GM21390 (cell line): ENCODE measurements around the gene NRP1.

ENCODE experiments used
- ATAC-seq: cut with Tn5 transposase; IDR thresholded peaks from one replicate; pipeline ENCODE4 v1.9.1; 2021; ENCODE audit not compliant: unreplicated experiment

NRP1 gene

DNA sequence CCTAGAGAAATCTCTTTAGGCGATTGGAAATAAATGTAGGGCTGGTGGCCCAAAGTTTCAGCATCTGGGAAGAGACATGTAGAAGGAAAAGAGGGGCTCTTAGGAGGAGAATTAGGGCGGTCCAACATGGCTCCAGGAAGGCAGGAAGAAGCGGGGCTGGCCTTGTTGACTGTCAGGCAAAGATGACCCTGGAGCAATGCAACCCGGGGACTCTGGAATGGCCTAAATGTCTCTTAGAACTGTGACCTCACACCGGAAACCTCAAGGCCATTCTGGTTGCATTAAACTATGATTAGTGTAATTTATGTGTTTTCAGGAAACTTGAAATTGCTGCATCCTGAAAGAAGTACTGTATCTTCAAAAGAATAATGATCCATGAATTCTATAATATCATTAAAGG lies 66.8 kb downstream of the NRP1 start:
- no peak for ATAC-seq

DNA sequence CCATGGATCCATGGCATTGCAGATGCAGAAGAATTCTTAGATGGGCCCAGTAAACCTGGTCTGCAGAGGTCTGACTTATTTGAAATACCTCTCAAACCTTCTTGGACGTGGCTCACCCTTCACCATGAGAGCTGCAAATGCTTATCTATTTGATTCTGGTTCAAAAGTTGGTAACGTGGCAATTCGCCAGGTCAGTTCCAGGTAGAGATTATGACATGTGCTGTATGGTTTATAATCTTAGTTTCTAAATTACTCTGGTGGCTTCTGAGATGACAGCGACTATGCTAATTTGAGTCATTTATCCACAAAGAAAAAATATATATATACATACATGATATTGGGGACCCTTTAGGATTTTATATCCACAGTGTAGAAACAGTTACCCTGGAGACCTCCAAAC lies 68.8 kb downstream of the NRP1 start:
- no peak for ATAC-seq

DNA sequence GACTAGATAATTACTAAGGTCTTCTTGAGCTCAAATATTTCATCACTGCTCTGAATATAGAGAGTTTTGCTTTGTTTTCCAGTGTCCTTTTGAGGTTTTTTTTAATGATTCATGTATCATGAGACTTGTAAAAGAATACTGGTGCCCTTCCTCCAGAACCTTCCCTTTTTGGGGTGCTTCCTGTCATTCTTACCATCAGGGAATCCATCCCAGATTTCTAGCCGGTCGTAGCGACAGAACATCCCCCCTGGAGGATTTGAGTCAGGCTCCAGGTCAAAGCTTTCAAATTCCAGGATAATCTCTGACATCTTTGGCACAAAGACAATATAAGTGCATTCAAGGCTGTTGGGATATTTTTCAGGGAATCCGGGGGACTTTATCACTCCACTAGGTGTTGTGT lies 71.0 kb downstream of the NRP1 start:
- ATAC-seq: no peak

DNA sequence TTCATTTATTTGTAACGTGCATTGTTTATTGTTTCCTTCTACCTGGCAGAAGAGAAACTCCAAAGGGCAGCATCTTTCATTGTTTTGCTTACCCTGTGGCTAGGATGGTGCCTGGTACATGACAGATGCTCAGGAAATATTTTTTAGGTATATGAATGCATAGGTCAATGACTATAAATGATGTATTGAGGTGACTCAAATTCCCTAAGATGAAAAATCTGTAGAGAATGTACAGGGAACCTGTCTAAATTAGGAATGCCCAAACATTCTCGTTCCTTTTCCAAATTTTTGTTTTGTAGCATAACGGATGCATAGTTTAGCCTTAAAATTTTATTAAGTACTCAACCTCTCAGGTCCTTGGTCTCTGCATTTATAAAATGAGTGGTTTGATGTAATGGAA lies 71.6 kb downstream of the NRP1 start:
- ATAC-seq: no peak

DNA sequence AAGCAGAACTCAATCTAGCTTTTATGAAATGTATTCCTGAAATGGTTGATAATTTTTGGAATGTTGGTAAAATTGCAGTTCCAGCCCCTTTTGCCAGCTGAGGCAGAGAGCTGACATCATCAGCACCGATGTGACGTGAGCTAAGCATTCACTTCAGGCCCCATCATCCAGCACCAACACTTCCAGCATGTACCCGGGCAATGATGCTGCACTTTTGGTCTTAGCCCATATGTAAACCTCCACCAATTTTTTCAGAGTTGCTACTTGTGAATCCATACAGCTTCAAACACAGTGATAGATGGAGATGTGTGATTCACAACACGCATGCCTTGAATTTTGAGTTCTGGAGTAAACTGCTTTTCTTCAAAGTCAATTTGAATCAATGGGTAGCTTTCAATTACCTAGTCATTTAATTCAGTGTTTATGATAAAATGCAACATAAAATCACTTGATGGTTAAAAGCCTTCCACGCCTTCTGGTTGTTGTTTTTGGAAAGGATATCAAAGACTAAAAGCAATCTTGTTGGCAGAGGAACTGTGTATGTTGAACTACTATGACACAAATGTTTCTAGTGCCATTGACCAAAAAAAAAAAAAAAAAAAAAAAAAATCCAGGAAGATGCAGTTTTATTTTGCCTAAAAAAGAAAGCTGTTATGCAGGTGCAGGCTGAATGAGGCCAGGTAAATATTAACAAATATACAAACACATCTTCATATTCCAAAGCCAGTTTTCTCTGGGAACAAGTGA lies 73.9 kb downstream of the NRP1 start:
- no peak for ATAC-seq

DNA sequence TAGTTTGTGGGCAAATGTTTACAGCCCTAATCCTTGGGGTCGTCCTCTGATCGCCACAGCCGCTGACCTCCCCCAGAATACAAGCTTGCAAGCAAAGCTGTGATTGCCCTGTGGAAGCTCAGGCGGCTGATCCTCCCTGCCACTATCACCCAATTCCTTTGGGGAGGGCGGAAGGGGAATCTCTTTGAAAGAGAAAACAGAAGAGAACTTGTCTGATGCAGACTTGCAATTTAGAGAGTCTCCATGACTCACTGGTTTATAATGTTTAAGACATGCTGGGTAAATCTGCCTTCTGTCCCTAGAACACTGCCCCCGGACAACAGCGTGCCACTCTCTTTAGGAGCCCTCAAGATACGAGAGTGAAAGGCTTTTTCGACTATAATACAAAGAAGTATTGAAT lies 75.5 kb downstream of the NRP1 start:
- no peak for ATAC-seq

DNA sequence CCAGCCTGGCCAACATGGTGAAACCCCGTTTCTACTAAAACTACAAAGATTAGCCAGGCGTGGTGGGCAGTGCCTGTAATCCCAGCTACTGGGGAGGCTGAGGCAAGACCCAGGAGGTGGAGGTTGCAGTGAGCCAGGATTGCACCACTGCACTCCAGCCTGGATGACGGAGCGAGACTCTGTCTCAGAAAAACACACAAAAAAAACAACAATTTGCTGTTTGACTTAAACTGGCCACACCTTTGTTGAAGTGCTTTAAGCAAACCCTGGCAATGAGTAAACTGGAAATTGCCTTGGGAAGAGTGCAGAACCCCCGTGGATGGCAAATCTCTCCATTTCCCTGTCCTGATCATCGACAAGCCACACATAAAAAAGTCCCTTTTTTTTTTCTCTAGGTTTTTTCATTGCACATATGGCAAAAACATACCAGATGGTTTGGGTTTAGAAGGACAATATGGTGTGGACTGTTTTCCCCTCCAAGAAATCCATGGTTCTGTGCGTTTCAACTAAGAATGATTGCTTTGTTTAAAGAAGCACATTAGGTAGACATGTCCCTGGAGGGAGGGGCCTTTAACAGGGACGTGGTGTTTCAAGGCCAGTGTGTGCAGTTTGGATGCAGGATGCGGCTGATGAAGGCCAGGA lies 76.9 kb downstream of the NRP1 start:
- ATAC-seq: no peak

DNA sequence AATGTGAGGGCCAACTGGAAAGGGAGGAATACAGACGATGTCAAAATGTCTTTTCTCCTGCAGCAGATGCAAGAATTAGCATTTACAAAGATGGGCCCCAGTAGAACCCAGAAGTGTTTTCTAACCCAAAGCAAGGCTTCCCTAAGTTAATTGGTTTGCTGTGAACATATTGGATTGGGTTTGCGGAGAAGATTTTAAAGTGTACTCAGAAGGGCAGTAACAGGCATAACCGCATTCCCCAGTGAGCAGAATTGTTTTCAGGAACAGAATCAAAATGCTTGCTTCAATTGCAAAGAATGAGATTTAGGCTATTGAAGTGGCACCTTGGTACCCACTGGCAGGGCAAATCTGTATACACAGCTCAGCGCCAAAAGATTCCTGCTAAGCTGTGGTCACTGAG lies 78.0 kb downstream of the NRP1 start:
- no peak for ATAC-seq

DNA sequence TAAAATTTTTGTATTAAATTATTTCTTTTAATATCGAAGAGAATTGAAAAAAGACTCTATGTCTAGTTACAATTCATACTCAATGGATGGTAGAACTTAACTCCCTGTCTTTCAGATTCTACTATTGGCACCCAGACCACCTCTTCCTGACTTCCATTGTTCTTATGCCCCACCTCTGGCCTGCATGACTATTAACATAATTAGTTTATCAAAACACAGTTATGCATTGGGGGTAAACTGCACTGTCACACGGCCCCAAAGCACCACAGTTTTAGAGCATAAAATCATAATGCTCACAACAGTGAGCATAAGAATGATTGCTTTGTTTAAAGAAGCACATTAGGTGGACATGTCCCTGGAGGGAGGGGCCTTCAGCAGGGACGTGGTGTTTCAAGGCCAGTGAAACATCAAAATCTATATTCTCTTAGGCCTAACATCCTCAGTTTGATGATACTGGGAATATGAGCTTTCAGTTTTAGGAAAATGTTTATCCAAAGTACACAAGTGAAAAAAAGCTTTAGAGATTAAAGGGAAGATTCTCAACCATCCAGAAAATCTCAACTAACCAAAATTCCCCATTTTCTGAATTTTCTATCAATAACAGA lies 79.8 kb downstream of the NRP1 start:
- ATAC-seq: no peak

DNA sequence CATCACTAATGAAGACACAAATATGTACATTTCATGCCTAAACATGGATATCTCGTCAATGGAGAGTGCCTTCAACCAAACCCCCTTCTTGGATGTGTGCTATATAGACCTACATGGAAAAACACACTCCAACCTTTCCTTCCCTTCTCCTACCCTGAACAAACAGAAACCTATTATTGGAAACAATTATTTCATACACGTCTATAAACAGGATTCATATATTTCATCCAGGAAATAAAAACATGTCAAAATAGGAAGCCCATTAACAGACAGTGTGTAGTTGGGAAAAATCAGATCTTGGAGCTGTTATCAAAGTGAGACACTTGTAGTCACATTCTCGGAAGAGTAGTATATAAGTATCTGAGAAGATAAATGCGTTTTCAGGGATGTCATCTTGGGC lies 81.1 kb downstream of the NRP1 start:
- ATAC-seq: no peak

DNA sequence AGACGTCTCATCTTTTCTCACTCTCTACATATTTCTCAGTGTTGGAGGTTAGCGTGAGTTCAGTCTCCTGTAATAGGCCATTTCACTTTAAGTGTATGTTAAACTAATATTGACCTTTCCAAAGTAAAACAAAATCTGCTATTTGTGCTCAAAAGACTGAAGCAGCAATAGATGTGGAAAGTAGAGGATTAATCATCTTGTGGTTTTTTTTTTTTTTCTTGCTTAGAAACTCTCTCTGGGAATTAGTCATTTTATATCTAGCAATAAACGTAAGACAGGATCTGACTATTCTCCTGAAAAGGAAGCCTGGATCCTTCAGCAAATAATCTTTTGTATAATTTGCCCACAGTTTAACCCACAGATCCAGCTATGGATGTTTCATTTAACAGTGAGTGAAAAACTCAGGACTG lies 81.7 kb downstream of the NRP1 start:
- no peak for ATAC-seq

DNA sequence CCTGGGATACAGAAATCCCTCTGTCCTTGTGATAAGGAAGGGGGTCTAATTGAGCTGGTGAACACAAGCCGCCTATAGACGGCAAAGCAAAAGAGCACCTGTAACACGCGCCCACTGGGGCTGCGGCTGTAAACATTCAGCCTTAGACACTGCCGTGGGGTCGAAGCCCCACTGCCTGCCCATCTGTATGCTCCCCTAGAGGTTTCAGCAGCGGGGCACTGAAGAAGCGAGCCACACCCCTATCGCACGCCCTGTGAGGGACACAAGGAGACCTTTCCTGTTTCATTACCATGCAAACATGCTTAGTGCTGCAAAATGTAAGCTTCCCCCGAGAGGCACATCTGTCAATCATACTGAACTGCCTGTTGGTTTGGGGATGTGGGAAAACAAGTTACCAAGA lies 82.1 kb downstream of the NRP1 start:
- no peak for ATAC-seq

DNA sequence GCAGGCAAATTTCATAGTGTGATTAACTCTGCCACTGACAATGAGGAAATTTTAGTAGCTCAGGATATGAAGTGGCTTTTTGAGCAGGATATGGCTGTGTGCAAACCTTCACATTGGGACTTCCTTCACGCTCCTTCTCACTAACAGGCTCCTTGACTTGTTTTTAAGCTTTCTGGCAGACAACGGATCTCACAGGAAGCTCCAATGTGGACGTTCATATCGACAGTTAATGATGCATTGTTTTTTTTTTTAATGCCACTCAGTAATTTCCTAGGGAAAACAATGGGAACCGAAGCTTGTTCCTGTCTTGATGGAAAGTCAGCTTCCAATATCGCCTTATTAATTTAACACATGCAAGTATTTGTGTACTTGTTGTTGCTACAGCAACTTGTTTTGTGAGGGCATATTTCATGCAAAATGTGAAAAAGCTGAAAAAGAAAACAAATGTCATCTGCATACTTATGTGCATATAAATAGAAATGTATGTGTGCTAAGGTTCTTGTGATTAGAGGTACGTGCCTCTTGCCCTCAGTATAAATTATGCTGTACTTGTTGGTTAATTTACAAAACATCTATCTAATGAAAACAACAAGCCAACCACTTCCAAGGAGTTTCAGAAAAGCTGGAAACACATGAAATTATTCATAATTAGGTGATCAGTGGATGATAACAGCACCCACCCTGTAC lies 84.7 kb downstream of the NRP1 start:
- ATAC-seq: no peak

DNA sequence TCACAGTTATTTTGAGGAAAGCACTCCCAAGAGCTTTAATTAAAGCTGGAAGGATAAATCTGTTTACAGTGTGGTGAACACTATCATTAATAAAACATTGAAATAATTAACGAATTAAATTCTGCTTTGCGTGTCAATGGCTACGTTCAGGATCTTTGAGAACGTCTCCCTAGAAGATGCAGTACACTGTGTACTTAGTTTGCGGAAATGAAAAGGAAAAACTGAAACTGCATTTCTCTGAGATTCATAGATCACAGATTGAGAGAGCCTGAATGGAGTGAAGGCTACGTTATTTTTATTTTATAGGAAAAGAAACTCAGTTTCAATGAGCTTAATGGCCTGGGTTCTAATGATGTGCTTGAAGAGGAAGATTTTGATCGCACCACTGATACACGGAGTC lies 85.3 kb downstream of the NRP1 start:
- ATAC-seq: no peak

DNA sequence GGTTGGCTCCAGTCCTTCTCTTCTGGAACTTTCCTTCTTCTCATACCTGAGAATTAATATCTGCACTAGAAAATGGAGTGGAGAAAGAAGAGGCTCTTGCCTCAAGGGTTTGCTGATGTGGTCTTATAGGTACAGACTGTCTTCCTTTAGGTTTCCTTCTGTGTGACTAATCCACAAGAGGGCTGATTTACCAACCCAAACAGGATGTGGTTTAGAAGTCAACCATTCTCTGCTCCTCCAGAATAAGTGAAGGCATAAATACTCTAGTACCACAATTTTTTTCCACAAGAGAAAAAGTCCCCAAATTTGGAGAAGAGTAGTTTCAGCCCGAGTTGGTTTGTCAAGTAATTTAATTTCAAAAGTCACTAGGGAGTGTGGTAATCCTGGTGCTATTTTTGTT lies 85.8 kb downstream of the NRP1 start:
- no peak for ATAC-seq

DNA sequence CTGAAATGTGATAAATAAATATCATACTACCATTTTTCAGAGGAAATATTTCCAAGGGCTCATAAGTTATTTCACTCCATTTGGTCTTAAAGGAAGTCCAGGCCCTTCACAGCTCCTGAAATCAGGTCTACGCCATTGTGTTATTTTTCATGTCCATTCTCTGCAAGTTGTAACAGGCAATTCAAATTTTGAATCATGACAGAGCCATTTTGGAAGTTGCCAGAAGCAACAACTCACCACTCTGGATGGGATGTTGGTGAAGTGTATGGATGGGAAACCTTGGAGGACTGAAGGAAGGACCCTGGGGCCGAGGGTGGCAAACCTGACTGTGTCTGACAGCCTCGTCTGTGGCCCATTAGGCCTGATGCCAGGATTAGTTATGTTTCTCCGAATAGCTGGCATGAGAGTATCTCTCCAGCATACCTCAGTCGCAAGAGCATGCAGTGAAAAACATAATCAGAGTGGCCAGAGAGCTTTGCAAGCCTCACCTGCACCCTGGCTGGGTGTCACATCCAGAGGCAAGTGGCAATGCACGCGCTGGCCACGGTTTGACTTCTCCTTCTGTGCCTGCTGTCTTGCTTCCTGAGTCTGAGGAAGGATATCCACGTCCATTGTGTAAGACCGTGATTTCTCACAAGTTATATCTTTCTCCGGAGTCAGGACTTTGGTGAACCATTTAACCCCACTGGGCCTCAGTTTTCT lies 87.1 kb downstream of the NRP1 start:
- ATAC-seq: no peak

DNA sequence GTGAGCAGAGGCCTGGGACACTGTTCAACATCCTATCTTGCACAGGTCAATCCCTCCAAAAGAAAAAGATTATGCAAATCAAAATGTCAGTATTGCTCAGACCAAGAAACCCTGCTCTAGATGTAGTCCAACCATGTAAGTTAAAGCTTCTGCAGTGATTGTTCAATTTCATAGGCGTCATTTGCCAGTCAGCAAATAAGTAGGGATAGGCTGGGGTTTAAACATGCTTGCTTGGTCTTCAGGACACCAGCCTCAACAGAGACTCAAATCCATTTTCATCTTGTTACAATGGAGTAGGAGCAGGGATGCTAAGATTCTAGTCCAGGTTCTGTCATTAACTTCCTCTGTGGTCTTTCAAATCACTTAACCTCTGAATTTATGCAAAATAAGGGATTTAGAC lies 89.1 kb downstream of the NRP1 start:
- ATAC-seq: no peak

DNA sequence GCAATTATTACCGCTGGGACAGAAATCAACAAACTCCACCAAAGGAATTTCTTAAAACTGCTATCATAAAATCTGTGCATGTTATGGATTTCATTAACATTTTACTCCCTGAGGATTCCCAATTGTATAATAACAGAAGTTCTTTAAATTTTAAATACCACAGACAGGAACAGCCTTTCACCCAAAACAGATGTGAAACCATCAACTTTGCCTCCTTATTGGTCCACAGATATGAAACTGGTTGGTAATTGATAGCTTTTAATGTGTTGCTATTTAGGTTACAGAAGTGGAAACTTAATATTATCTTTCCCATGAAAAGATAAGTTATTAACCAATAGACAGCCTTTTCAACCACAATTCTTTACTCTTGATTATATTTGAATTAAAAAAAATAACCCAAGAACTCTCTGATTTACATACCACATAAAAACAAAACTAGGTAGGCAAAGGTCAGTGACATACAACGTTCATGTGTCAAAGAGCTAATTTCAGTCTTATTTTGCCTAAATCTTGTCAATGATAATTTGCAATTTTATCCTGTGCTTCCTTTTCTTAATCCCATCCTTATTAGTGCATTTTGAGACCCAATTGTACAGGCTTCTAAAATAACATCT lies 90.0 kb downstream of the NRP1 start:
- no peak for ATAC-seq

DNA sequence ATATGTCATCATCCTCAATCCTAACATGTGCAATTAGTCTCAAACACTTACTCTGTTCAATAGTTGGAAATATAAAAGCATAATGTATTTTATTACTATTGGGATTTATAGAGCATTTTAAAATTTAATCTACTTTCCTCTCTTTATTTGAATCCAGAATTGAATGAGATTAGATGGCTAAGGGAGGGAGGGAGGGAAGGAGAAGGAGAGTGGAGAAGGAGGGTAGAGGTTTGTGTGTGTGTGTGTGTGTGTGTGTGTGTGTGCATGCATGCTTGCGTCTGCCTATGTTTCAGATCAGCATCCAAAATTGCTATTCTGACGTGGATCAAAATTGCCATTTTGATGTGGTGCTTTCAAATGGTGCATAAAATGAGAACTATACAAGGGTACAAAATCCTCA lies 90.8 kb downstream of the NRP1 start:
- no peak for ATAC-seq

DNA sequence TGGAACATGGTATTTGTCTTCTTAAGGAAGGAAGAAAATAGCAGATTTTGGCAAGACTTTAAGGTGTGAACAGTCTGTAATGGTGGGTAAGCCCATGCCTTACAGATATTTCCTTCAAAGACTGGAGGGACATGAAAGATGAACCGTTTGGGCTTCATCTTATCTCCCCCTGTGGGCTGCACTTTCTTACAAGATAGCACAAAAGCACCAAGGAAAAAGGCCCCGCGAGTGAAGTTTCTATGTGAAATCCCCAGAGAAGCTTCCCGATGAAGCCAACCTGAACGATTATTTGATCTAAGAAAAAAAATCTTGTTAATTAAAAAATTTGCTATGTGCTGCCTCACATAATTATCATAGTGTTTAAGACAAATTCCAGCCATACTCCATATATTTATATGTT lies 91.5 kb downstream of the NRP1 start:
- ATAC-seq: no peak

DNA sequence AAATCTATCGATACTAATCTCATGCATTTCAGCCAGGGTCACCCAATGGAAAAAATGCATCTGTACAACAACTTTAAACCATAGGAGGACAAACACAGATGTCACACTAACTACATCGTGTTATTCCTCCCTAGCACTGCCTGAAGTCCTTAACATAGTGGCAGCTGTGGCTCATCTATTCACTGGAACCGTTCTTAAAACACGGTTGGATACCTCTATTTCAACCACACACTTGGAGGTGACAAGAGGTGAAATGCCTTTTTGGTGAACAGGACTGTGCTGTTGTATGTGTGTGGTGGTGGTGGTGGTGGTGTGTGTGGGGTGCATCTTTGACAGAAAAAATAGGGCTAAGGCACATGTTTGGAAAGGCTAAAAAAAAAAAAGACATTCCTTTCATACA lies 93.1 kb downstream of the NRP1 start:
- ATAC-seq: no peak
